Stimulated activated CD4-positive, alpha-beta T cell treated with anti-CD3 and anti-CD28 coated beads, Interleukin-2, amount 100 ng/mL, for 24 hours (primary cell): Measurements from ENCODE around the gene GREB1.
"Not testable (repeated sequence)": the region's sequence is repeated elsewhere in the genome, so short reads cannot be mapped to it uniquely, and the experiment has no call there.

Experiments used
- DNase-seq, 2 donors: peaks; one replicate each; pipeline ENCODE4 v3.0.0-alpha.2; 2020

GREB1 gene

DNA sequence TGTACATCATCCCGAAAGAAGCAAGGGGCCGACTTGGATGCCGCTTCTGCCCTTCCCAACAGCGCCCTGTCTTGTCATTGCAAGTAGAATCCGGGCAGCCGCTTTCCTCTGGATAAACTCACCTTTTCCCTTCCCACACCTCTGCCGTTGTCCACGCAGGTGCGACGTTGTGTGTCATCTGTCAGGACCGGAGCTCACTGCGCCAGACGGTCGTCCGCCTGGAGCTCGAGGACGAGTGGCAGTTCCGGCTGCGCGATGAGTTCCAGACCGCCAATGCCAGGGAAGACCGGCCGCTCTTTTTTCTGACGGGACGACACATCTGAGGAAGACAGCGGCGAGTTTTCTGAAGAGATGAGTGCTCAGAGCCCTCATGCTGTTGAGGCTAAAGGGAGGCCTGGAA is 106.3 kb downstream of the GREB1 start:
- DNase-seq, result no peak

DNA sequence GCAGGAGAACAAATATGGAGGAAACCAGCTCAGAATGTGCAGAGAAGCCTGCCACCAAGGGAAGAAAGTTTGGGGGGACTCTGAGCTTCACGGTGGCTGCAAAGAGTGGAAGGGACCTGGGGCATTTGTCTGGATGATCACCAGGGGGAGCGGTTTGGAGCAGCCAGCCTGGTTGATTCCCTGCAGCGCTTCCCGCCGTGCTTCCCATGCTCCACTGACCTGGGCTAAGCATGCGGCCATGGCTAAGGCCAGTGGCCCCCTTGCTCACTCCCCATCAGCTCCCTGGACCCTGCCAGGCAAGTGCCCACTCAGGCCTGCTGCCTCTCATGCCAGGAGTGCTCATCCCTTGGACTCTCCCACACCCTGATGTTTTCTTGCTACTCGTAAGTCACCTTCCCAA is 109.1 kb downstream of the GREB1 start:
- no peak for DNase-seq

DNA sequence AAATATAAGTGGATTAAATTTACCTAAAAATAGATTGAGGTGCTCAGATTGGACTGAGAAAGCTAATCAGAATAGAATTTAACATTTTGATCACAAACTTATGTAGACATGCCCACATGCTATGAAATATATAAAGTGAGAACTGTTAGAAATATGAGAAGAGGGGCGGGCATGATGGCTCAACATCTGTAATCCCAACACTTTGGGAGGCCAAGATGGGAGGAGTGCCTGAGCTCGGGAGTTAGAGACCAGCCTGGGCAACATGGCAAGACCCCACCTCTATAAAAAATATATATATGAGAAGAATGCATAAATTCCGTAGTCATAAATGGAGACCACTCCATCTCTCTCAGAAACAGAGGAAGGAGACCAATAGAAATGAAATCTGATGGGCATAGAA is 110.4 kb downstream of the GREB1 start:
- no peak for DNase-seq

- no peak for DNase-seq
Measured at GRCh38 chr2:11646530-11646929, 112.7 kb downstream of the GREB1 start.

GRCh38 chr2:11647834-11648600 is 114.2 kb downstream of the GREB1 start:
- DNase-seq, result no peak

DNA sequence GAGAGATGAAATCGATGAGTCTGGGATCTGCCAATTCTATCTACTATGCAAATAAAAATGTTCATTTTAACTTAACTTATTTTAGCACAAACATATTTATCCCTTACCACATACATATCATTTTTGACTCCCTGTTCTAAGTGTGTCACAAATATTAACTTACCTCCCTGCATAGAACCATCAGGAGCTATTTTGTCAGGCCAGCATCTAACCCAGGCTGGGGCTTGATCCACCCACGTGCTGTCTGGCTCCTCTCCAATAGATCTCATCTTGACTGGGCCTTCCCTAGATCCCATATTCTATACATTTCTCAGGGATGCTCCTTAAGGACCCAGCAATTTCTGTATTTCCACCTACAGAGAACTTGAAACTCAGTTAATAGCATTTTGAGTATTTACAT is 115.2 kb downstream of the GREB1 start:
- no peak for DNase-seq

DNA sequence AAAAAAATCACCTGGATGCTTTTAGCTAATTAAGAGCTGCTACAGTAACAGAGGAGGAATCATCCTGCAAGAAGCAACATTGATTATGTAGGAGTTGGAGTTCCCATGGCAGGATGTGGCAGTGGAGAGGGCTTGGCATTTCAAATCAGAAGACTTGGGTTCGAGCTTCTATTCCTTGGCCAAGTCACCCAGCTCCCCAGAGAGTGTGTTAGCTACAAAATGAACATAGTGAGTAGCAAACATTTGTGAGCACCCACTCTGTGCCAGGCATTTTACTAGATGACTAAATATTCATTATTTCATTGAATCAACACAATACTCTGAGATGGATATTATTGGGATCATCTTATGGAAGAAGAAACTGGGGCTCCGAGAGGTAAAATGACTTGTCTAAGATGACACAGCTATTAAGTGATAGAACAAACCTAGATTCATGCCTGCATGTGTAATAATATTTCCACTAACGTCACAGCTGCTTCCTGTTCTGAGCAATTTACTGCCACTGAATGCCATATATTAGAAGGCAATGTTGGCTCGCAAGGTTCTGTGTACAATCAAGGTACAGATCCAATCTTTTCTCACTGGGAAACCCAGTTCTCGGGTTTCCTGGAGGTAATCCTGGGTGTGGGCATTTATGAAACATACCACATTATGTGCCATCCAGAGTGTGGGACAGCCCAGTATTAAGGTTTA is 118.2 kb downstream of the GREB1 start:
- no peak for DNase-seq

DNA sequence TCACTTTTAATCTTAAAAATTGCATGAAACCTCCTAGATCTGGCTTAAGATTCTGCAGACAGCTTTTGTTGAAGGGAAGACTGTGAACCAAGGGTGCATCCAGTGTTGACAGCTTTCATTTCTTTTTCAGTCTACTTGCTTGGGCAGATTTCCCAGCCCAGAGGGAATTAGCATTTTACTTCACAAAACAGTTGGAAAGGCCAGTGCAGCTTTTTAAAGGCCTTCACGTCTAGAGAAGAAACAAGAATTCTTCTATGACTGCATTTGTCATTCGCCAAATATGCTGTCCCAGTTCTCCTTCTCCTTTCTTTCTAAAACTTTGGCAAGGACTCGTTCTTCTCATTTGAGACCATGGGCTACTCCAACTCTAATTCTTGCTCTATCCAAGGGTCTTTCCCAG is 118.7 kb downstream of the GREB1 start:
- no peak for DNase-seq

DNA sequence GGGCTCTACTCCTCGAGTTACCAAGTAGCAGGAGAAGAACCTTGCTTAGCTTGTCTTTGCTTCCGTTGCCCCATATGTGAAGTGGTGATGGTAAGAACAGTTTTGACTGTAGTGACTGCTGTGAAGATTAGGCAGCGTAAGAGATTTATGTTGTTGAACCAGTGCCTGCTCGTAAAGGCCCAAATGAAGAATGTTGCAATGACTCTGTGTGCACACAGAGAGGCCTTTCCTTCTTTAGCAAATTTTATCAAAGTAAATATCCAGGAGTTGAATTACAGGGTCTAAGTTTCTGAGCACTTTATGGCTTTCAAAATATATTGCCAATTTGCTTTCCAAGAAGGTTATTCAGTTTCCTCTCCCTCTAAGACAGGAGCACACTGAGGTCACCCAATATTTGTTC is 121.7 kb downstream of the GREB1 start:
- no peak for DNase-seq

DNA sequence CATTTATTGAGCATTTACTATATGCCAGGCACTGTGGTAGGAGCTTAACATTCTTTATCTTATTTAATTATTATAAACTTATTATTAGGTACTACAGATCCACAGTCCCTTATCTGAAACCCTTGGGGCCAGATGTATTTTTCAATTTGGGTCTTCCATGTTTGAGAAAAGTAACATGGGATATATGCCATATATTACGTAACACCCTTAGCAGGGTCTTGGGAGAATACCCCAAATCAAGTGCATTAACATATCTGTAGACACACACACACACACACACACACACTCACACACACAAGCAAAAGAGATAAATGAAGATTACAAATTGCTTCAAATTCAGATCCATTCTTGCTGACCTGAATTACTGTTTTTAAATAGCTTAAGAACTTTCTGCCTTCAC is 122.4 kb downstream of the GREB1 start:
- DNase-seq, result no peak

- DNase-seq, result no peak
Measured at GRCh38 chr2:11656671-11657101, 122.8 kb downstream of the GREB1 start.

- DNase-seq, result no peak
Measured at GRCh38 chr2:11657195-11657594, 123.3 kb downstream of the GREB1 start.

DNA sequence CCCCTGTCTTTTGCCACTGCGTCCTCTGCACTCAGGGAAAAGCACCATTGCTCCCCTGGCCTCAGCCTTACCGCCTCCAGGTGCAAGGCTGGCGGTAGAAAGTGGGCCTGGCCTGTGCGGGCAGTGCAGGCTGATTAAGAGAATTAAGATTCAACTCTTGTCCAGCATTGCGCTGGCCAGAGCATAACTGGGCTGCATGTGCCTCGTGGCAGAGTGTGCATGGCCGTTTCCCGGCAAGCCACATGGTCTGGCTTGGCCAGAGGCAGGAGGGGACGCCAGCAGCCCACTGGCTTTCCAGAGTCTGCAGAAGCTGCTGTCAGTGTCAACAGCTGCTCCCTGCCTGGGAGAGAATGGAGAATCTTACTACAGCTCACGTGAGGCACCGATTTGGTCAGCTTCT is 123.8 kb downstream of the GREB1 start:
- no peak for DNase-seq

DNA sequence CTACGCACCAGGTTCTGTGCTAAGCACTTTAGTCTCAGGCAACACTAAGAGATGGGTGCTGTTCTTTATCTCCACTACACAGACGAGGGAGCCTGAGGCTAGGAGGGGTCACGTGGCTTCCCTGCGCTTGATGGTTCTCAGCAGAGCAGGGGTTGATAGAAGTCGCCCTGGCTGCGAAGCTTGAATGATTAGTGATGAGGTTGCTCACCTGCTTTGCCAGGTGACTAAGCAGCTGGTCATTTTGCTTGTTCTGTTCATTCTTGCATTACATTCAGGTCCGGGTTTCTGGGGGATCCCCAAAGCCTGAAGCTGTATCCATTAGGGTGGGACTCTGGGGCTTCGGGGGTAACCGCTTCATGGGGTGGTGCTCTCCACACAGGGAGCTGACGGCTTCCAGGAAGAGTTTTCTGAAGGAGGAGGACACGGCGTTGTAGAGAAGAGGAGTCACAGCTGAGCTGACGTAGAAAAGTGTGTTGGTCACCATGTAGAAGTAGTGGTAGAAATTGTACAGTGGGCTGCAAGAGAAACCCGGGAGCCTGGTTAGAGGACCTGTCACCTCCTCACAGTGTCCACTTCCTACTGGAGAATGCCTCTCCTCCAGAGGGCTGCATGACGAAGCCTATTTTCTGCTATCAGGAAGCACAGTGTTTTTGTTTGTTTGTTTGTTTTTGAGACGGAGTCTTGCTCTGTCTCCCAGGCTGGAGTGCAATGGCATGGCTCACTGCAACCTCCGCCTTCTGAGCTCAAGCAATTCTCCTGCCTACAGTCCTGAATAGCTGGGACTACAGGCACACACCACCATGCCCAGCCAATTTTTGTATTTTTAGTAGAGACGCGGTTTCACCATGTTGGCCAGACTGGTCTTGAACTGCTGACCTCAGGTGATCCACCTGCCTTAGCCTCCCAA is 124.6 kb downstream of the GREB1 start:
- DNase-seq, result no peak

DNA sequence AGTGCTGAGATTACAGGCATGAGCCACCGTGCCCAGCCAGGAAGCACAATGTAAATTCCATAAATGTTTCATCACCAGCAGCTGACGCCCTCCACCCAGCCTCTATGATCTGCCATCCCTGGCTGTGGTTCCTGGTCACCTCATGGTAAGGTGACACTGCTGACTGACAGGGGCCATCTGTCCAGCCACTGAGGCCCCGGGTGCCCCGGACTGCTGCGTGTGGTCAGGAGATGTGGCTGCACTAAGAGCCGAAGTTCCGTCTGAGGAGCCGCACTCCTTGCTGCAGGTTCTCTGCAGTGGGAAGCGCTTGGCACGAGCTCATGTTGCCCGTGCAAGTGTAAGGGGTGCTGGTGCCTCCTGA is 125.2 kb downstream of the GREB1 start:
- no peak for DNase-seq

DNA sequence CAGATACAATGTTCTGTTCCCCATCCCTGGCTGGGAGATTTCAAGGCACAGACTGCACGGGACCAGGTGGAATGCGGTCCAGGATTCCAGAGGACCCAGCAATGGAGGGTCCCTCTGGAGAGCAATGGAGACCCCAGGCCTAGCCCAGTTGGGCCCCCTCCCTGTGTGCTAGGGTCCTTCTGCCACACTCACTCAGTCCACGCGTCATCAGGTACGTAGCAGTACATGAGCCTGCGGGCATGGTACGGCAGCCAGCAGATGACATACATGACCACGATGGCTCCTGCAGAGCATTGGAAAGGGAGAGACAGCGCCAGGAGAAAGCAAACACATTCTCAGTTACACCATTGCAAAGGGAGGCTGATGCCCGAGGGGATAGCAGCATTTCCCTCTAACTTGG is 126.0 kb downstream of the GREB1 start:
- DNase-seq, result no peak

- not testable (repeated sequence) for DNase-seq
Measured at GRCh38 chr2:11660396-11660795, 126.6 kb downstream of the GREB1 start.

GRCh38 chr2:11661891-11662435 is 128.1 kb downstream of the GREB1 start:
- DNase-seq, result no peak

- DNase-seq, result no peak
Measured at GRCh38 chr2:11662882-11663281, 129.0 kb downstream of the GREB1 start.

GRCh38 chr2:11663427-11663826 is 129.6 kb downstream of the GREB1 start:
- DNase-seq, result no peak

DNA sequence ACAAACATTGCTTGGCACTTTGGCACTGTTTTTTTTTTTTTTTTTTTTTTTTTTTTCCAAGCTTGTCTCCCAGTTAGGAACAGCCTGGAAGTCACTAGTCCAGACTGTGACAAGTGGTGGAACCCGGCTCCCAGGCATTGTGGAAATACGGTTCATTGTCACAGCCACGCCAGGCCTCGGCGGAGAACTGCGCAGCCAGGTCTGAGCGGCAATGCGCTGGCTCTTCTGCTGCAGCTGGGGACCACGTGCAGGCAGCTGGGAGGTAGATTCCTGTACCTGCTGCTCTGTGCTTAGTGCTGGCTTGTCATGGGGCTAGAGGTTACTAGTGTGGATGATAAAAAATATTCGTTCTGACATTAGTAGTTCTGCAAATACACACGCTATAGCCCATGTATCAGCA is 131.2 kb downstream of the GREB1 start:
- no peak for DNase-seq

DNA sequence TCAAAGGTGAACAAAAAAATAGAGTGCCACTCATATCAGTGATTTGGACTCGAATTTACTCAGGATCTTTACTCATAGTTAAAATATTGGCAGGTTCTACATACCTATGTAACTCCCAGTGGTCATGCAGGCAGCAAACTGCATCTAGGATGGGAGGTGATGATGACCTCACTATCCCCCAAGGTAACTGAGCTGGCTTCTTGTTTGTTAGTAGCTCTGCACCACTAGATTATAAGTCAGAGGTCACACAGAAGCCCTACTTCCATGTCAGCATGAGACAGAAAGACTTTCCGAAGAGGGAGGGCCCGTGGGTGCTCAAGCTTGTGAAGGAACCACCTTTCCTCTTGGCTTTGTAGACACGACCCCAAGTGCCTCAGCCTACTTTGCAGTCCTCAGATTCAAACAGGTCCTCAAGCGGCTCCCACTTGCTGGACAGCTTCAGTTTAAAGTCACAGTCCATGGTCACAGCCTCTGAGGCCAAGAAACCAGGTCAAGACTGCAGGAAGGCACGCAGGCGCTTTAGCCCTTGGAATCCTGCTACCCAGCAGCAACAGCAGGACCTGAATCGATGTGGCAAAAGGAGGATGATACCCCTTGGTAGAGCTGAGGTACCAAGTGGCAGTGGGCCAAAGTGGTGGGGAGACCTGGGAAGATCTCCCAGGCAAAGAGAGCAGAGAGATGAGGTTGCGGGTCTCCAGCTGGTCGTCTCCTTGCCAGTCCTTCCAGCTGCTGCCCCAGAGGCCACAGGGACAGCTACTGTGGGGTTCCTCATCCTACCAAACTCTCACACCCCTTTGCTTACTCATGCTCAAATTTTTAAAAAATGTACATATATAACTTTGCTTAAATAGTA is 131.9 kb downstream of the GREB1 start:
- DNase-seq, result no peak
